VCaP (cell line): ENCODE results near the gene DOK4.
"Not testable (repeated sequence)": the region's sequence is repeated elsewhere in the genome, so short reads cannot be mapped to it uniquely, and the experiment has no call there.

Source experiments
- H3K27ac ChIP-seq: fragments of 450-650 bp; 2 replicates; pipeline ENCODE4 v1.5.1; 2017
- TF ChIP-seq, protein P1 (sequence below): fragments of 450-650 bp; conservative IDR thresholded peaks from 2 replicates; pipeline ENCODE4 v1.5.1; 2017; ENCODE audit warnings: mild to moderate bottlenecking, moderate library complexity

Gene DOK4

DNA sequence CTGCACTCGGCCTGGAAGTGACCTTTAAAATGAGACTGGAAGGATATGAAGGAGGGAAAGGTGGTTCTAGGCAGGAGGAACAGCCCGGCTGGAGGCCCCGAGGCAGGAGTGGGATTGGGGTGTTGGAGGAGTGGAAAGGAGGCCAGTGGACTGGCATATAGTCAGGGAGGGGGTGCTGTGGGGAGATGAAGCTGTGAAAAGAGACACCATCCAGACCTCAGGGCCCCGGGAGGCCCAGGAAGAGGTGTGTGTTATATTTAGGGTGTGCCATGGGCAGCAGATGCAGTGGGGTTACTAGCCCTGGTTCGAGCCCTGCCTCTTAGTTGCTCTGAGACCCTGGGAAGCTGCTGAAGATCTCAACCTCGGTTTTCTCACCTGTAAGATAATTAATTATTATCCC is 18.9 kb upstream of the DOK4 start:
- no peak overlapping the region for H3K27ac ChIP-seq
- TF ChIP-seq, protein P1, sequence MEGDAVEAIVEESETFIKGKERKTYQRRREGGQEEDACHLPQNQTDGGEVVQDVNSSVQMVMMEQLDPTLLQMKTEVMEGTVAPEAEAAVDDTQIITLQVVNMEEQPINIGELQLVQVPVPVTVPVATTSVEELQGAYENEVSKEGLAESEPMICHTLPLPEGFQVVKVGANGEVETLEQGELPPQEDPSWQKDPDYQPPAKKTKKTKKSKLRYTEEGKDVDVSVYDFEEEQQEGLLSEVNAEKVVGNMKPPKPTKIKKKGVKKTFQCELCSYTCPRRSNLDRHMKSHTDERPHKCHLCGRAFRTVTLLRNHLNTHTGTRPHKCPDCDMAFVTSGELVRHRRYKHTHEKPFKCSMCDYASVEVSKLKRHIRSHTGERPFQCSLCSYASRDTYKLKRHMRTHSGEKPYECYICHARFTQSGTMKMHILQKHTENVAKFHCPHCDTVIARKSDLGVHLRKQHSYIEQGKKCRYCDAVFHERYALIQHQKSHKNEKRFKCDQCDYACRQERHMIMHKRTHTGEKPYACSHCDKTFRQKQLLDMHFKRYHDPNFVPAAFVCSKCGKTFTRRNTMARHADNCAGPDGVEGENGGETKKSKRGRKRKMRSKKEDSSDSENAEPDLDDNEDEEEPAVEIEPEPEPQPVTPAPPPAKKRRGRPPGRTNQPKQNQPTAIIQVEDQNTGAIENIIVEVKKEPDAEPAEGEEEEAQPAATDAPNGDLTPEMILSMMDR = no peak

DNA sequence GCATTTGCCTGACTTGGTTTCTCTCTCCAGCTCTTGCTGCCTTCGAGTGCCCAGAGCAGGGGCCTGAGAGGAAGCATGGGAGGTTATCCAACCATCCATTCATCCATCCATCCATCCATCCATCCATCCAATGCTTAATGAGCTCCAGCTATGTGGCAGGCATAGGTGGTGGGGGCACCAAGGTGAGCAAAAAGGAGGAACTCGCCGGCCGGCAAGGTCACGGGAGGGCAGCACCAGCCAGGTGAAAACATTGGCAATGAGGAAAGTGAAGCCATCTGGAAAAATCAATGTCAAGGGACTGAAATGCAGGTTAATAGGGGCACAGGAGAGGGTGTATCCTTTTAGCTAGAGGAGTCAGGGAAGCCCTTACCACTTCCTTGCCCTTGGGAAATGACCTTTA is 18.2 kb upstream of the DOK4 start:
- TF ChIP-seq, protein P1 = no peak
- no peak overlapping the region for H3K27ac ChIP-seq

DNA sequence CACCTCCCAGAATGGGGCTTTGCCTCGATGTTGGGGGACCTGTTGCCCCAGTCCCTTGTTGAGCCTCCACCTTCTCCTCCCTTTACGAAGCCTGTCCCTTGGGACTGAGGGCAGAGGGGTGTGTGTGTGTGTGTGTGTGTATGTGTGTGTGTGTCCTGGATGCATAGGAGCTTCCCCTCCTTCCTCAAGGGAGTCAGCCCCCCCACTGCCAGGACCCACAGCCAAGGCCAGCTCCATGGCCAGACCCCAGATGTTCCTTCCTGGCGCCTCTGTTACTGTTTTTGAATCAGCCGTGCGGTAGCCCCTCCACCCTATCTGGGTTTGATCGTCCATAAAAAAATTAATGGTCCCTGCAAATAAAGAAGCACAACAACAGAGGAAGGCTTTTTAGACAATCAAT is 17.7 kb upstream of the DOK4 start:
- H3K27ac ChIP-seq = no peak overlapping the region
- TF ChIP-seq, protein P1 = no peak

DNA sequence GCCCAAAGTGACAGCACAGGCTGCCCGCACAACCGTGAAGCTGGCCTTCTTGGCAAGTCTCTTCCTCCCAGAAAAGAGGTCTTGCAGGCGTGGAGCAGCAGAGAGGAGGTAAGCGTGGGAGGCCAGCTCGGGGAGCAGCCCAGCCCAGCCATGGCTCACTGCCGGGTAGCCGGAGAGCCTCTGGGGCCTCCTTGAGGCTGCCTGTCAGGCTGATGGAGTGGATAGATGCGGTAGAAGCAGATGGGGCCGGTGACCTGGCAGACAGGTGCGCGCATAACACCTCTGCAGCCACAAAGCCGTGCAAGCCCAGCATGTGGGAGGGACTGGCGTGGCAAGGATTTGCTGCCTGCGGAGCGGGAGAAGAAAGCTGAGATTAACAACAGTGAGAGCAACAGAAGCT is 17.1 kb upstream of the DOK4 start:
- TF ChIP-seq, protein P1 = no peak
- no peak overlapping the region for H3K27ac ChIP-seq

DNA sequence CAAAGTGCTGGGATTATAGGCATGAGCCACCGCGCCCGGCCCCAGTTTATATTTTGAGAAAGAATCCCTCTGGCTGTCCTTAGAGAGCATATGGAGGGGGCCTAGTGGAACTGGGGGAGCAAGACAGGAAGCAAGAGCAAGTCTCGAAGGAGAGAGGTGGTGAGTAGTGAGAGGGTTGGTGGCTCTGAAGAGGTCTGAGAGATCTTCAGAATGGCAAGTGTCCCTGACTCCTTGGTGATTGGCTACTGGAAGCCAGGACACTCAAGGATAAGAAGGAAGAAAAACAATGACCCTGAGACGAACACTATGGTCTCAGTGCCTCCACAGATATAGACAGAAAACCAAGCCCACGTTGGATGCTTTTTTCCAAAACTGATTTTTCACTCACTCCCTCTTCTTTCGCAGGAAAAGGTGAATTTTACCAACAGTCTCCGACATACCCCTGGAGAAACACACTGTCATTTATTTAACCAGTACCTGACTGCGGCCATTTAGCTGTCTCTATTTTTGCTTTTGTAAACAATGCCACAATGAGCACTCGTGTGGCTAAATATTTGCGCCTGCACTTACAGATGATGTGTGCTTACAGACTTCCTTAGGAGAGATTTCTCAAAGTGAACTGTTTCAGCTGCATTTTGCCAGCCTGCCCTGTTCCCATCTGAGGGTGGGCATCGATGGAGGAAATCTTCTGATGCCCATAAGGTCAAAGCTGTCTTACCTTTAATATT is 15.9 kb upstream of the DOK4 start:
- H3K27ac ChIP-seq = no peak overlapping the region
- TF ChIP-seq, protein P1 = no peak

DNA sequence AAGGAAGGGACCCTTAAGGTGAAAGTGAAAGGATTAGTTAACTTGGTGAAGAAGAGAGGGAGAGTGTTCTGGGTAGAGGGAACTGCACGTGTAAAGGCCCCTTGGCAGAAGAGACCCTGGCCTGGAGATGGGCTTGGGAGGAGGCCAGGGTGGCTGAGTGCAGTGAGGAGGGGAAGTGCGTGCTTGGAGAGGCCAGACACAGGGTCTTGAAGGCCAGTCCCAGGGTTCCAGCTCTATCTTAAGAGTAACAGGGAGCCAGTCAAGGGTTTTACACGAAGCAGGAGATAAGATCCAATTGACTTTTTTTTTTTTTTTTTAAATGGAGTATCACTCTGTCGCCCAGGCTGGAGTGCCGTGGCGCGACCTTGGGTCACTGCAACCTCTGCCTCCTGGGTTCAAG is 15.2 kb upstream of the DOK4 start:
- TF ChIP-seq, protein P1 = no peak
- H3K27ac ChIP-seq = no peak overlapping the region

DNA sequence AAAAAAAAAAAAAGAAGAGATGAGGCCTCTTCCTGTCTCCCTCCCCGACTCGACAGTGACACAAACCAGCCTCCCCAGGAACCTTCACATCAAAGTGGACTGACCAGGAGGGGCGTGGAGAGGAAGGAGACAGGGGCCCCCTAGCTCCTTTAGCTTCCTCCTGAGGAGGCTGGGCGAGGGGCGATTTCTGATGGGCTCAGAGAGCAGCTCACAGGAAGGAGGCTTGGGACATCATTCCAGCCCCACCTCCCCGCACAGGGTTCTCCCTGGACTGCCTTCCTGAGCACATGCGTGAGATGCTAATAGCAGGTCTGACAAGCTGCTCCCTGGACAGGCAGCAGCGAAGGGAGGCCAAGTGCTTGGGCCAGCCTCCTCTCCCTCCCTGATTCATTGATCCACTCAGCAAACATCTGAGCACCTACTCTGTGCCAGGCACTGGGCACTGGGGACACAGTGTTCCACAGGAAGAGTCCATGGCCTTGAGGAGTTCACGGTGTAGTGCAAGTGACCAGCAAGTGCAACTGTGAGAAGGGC is 14.4 kb upstream of the DOK4 start:
- no peak overlapping the region for H3K27ac ChIP-seq
- TF ChIP-seq, protein P1 = no peak

DNA sequence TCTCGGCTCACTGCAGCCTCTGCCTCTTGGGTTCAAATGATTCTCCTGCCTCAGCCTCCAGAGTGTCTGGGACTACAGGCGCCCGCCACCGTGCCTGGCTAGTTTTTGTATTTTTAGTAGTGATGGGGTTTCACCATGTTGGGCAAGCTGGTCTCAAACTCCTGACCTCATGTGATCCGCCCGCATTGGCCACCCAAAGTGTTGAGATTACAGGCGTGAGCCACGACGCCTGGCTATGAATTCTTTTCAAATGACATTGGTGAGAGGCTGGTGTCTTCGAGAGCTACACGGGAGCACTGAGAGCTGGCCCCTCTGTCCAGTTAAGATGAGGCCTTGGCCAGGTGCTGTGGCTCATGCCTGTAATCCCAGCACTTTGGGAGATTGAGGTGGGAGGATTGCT is 13.6 kb upstream of the DOK4 start:
- not testable (repeated sequence) for H3K27ac ChIP-seq
